Measurements from ENCODE around the gene KCNAB1.
A peak's percentile ranks its signal among the peaks of the same experiment; 100 is the strongest.

KCNAB1 gene

DNA sequence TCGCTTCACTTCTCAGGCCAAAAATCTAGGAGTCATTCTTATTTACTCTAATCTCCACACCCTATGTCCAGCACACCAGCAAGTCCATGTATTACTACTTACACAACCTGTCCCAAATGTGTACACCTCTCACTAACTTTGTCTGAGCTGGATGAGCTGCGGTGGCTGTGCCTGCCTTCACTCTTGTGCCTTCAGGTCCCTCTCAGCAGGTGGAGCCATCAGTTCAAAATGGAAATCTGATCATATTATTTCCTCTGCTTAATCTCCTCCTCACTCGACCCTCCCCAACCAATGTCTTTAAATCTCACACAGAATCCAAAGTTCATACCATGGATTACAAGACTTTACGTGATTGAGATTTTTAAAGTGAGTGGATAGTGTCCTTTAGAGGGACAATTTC, 351.8 kb downstream of the KCNAB1 start:
- no peak for DNase-seq

DNA sequence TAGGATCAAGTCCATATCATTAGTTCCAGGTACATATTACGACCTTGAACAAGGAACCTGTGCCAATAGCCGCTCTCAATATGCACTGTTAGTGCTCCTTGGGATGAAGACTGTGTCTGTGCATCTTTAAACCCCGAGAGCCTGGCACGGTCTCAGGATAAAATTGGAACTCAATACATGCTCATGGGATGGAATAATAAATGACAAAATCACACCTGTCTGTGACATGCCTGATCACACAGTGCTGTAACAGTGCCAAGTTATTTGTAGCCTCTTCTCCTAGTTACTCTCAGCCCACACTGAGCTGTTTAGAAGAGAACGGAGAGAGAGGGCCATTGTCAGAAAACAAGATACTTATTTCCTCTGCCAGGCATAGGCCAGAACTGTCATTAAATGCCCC, 352.3 kb downstream of the KCNAB1 start:
- DNase-seq = no peak

DNA sequence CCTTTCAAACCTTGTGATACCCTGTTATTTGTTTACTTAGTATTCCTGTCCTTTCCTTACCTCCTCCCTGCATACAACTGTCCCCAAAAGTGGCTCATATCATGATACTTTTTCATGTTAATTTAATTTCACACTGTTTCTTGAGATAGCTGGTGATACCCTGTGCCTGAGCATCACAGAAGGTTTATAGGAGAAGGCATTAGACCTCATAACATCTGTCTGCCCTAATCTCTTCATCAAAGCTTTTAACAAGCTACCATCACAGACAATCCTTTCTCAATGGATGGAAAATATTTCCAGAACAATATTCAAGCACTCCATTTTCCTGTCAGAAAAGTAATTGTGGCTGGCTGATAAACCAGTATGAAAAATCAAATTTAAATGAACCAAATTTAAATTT, 353.0 kb downstream of the KCNAB1 start:
- DNase-seq = no peak

GRCh38 chr3:156474560-156475389, 354.4 kb downstream of the KCNAB1 start:
- no peak for DNase-seq

- no peak for DNase-seq
These were observed 356.9 kb downstream of the KCNAB1 start for GRCh38 chr3:156477323-156477722.

GRCh38 chr3:156478891-156479290, 358.5 kb downstream of the KCNAB1 start:
- DNase-seq = no peak

GRCh38 chr3:156479604-156480003, 359.2 kb downstream of the KCNAB1 start:
- no peak for DNase-seq

DNA sequence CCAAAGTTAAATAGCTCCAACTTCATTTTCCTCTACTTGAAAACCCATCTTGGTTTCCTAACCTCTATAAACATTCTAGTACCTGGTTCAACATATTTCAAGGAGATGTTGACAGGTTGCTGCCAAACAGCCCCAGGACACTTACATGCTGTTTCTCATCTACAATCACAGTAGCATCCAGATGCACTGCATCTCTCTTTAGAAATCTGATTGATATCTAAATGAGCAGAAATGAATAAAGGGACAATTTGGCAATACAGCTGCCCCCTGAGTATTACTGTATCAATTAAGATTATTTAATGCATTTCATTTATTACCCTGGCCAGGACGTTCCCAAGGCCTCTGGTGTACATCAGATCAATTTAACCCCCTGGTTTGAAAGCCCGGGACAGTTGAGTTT, 360.6 kb downstream of the KCNAB1 start:
- DNase-seq = no peak

- no peak for DNase-seq
These were observed 362.6 kb downstream of the KCNAB1 start for GRCh38 chr3:156483002-156483401.

DNA sequence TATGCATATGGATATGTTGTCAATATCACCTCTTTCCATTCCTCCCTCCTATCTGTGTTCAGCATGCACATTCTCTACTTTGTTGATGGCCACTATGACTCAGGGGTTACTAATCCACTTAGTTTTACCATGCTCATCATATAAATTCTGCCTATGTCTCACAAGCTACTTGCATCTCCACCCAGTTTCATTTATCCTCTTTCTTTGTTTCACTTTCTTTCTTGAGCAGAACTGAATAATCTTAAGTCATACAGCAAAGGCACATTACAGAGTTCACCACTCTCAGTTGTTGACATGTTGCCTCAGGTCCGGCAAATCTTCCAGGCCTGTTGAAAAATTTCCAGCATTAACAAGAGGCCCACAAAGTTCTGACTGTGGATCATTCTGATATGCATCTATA, 363.0 kb downstream of the KCNAB1 start:
- DNase-seq = peak; percentile 66 to 92 (median 86)

GRCh38 chr3:156483961-156484787, 363.8 kb downstream of the KCNAB1 start:
- peak; percentile 59 to 77 (median 76) for DNase-seq

DNA sequence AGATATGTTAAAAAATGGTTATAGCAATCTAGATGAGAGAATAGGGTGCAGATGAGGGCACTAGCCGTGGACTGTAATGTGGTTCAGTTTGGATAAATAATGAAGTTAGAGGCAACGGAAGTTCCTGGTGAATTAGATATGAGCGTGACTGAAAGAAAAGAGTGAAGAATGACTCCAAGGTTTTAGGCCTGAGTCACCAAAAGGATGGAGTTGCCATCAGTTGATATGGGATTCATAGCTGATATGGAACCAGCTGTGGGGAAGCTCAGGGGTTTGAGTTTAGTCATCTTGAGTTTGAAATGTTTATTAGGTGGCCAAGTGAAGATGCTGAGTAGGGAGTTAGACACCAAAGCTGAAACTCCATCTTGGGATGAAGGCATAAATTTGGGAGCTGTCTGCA, 368.4 kb downstream of the KCNAB1 start:
- no peak for DNase-seq

- peak; percentile 34 to 56 (median 47) for DNase-seq
These were observed 369.1 kb downstream of the KCNAB1 start for GRCh38 chr3:156489462-156489911.

DNA sequence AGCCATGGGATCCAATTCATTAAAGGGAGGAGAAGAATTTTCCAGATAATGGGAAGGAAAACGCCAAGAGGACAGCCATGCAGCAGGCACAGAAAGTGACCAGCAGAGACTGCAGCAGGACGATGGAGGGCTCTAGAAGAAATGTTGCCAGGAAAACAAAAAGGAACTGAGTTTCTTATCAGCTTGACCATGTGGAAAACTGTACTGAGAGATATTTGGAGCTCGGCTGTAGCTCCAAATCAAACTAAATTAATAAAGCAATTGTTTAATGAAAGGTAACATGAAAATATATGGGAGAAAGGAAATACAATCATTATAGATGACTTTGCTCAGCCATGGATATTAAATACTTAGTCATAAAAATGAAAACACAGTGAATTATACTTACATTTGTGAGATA, 370.8 kb downstream of the KCNAB1 start:
- no peak for DNase-seq

GRCh38 chr3:156492801-156493261, 372.5 kb downstream of the KCNAB1 start:
- DNase-seq = no peak

- no peak for DNase-seq
These were observed 373.5 kb downstream of the KCNAB1 start for GRCh38 chr3:156493887-156494286.

DNA sequence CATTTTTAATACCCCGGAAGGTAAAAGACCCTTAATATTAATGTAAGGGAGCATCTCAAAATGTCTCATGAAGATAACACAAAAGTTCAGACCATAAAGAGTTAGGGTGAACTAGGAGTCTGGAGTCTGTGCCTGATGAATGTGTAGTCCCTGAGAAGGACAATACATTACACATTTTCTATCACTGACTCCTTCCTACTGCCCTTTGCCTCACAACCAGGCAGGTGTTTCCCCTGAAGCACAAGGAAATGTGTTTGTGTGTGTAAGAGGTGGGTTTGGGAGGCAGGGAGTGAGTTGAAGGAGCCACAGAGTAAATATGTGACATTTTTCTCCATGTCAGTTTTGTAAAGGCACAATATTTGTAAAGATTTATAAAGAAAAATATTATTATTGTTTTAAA, 375.4 kb downstream of the KCNAB1 start:
- no peak for DNase-seq

GRCh38 chr3:156497326-156497725, 376.9 kb downstream of the KCNAB1 start:
- no peak for DNase-seq

DNA sequence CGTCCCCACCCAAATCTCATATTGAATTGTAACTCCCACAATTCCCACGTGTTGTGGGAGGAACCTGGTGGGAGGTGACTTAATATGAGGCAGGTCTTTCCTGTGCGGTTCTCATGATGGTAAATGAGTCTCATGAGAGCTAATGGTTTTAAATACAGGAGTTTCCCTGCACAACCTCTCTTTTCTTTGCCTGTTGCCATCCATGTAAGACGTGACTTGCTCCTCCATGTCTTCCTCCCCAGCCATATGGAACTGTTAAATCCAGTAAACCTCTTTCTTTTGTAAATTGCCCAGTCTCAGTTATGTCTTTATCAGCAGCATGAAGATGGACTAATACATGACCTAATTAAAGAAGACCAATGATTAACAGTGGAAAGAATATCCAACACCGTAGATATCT, 377.9 kb downstream of the KCNAB1 start:
- DNase-seq = no peak

- DNase-seq = peak in 1 of 3 donors; percentile 29
These were observed 386.9 kb downstream of the KCNAB1 start for GRCh38 chr3:156507285-156507684.

DNA sequence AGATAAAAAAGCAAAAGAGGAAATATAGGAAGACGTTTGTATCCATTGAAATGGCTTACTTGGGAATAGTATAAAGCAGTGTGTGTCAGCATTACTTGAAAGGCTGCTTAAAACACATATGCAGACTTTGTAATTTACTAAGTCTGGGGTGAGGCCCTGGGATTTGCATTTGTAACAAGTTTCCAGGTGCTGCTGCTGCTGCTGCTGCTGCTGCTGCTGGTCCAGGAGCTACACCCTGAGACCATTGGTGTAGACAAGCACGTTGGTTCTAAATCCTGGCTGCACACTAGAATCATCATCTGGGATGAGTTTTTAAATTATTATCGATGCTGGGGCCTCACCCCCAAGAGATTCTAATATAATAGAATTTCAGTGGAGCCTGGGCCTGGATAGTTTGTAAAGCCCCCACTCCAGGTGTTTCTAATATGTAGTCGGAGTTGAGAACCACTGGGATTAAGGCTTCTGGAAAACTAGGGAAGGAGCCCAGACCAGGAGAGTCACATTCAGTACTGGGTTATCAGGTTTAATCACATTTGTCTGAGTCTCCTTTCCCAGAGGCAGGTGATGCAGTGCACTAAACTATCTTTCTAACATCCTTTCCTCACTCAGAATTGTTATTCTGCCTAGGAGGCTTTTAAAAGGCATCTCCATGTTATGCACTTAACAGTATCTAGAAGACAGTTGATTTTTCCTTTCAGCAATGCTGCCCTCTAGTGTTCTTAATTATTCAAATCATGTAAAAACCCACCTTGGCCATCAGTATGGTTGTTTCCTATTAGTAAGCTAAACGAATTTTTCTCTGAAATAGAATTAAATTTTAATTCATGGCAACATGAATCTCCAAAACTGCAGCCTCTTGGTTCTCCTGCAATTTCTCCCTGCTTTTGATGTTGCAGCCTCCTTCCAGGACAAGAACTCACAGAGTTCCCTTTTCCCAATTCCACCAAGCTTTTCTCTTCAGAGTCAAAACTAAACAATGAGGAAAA, 389.1 kb downstream of the KCNAB1 start:
- DNase-seq = peak; percentile 56 to 81 (median 76)

DNA sequence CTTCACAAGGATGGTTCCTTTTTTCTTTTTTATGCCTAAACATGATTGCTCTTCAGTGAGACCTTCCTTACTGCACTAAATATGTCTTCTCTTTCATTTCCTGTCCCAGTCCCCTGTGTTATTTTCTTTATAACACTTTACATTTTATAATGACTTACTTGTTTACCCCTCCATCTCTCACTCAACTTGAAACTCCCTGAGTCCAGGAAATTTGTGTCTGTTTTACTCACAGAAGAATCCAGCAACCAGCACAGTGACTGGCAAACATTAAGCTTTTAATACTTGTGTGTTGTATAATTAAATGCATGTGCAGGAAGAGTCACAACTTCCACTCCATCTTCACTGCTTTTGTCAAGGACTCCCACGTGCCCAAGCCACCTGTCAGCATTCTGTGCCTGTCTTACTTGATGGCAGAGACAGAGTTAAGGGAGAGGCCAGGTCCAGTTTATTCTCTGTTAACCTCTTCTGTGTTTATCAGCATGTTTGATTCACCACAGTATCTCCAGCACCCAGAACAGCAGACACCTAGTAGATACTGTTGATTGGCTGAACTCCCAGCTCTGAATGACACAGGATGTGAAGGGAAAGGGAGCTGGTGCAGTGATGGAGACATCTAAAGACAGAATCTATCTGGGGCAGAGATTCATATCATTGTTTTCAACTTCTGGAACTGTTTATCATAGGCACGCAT, 391.8 kb downstream of the KCNAB1 start:
- DNase-seq = no peak
